ENCODE data around the gene B4GALNT4.

B4GALNT4 gene

GRCh38 chr11:353179-353873, 16.0 kb upstream of the B4GALNT4 start:
- ATAC-seq (ENCODE audit: insufficient read depth, low read depth) (no peak), DNase-seq (no peak)
- no peak overlapping the region for H3K27ac ChIP-seq (ENCODE audit: low read length)

GRCh38 chr11:355581-356458, 13.5 kb upstream of the B4GALNT4 start:
- peak overlapping the region in 1 of 2 experiments; percentile 52; a peak in 2 of 4 replicates for H3K4me3 ChIP-seq (ENCODE audit: low read depth in 1 of 2, low read length in 2 of 2)
- TF ChIP-seq EZH2 (IDR thresholded peaks at IDR 0.05; ENCODE audit: borderline replicate concordance, low read depth, low read length, severe bottlenecking) (no peak), CTCF (IDR thresholded peaks at IDR 0.05; ENCODE audit: borderline replicate concordance, extremely low read depth, low read length, poor library complexity, severe bottlenecking) (no peak)
- no peaks in the 10 kb centered on the region for H3K9me3 ChIP-seq (ENCODE audit: insufficient read depth, low read length, severe bottlenecking)
- H3K27ac ChIP-seq (ENCODE audit: low read length) = peak overlapping the region; percentile 88
- peak overlapping the region; percentile 73 for H3K9ac ChIP-seq (ENCODE audit: low read depth, low read length)
- peak overlapping the region; percentile 33; the same call in 1 of the 2 replicates for H2AFZ ChIP-seq (ENCODE audit: low read depth, low read length)
- H3K4me1 ChIP-seq (ENCODE audit: insufficient read depth, low read length) = peaks cover 21% of the 10 kb centered on the region
- H3K27me3 ChIP-seq (ENCODE audit: insufficient read depth, low read length, poor library complexity) = no peaks in the 10 kb centered on the region
- ATAC-seq (ENCODE audit: insufficient read depth, low read depth) (peak; percentile 82), DNase-seq (peak; percentile 93)
- H3K36me3 ChIP-seq (ENCODE audit: insufficient read depth, low read length) = no peaks in the 10 kb centered on the region
- peak overlapping the region; percentile 61 for H3K4me2 ChIP-seq (ENCODE audit: insufficient read depth, low read length)
- no peaks in the 10 kb centered on the region for H3K79me2 ChIP-seq (ENCODE audit: insufficient read depth, low read length)
- no peaks in the 10 kb centered on the region for H4K20me1 ChIP-seq (ENCODE audit: insufficient read depth, low read length)

More at GRCh38 chr11:353179-353873, 16.0 kb upstream of the B4GALNT4 start:
- H3K9me3 ChIP-seq (ENCODE audit: insufficient read depth, low read length, severe bottlenecking) = no peaks in the 10 kb centered on the region
- H3K36me3 ChIP-seq (ENCODE audit: insufficient read depth, low read length) = no peaks in the 10 kb centered on the region
- no peaks in the 10 kb centered on the region for H3K27me3 ChIP-seq (ENCODE audit: insufficient read depth, low read length, poor library complexity)
- no peak for TF ChIP-seq CTCF (IDR thresholded peaks at IDR 0.05; ENCODE audit: borderline replicate concordance, extremely low read depth, low read length, poor library complexity, severe bottlenecking)
- no peak for TF ChIP-seq EZH2 (IDR thresholded peaks at IDR 0.05; ENCODE audit: borderline replicate concordance, low read depth, low read length, severe bottlenecking)
- H3K4me3 ChIP-seq (ENCODE audit: low read depth in 1 of 2, low read length in 2 of 2) = no peak overlapping the region
- no peak overlapping the region for H2AFZ ChIP-seq (ENCODE audit: low read depth, low read length)
- H3K9ac ChIP-seq (ENCODE audit: low read depth, low read length) = no peak overlapping the region
- H4K20me1 ChIP-seq (ENCODE audit: insufficient read depth, low read length) = no peaks in the 10 kb centered on the region
- H3K4me1 ChIP-seq (ENCODE audit: insufficient read depth, low read length) = peaks cover 24% of the 10 kb centered on the region
- no peaks in the 10 kb centered on the region for H3K79me2 ChIP-seq (ENCODE audit: insufficient read depth, low read length)
- no peak overlapping the region for H3K4me2 ChIP-seq (ENCODE audit: insufficient read depth, low read length)

- no peaks in the 10 kb centered on the region for H3K27me3 ChIP-seq (ENCODE audit: insufficient read depth, low read length, poor library complexity)
- no peaks in the 10 kb centered on the region for H3K9me3 ChIP-seq (ENCODE audit: insufficient read depth, low read length, severe bottlenecking)
- H3K4me2 ChIP-seq (ENCODE audit: insufficient read depth, low read length) = no peak overlapping the region
- no peak overlapping the region for H2AFZ ChIP-seq (ENCODE audit: low read depth, low read length)
- no peak overlapping the region for H3K27ac ChIP-seq (ENCODE audit: low read length)
- H3K4me3 ChIP-seq (ENCODE audit: low read depth in 1 of 2, low read length in 2 of 2) = no peak overlapping the region
- no peak for TF ChIP-seq CTCF (IDR thresholded peaks at IDR 0.05; ENCODE audit: borderline replicate concordance, extremely low read depth, low read length, poor library complexity, severe bottlenecking)
- no peak for TF ChIP-seq EZH2 (IDR thresholded peaks at IDR 0.05; ENCODE audit: borderline replicate concordance, low read depth, low read length, severe bottlenecking)
- no peak overlapping the region for H3K9ac ChIP-seq (ENCODE audit: low read depth, low read length)
- ATAC-seq (ENCODE audit: insufficient read depth, low read depth) (no peak), DNase-seq (no peak)
- peaks cover 15% of the 10 kb centered on the region for H3K4me1 ChIP-seq (ENCODE audit: insufficient read depth, low read length)
- no peaks in the 10 kb centered on the region for H3K79me2 ChIP-seq (ENCODE audit: insufficient read depth, low read length)
- no peaks in the 10 kb centered on the region for H4K20me1 ChIP-seq (ENCODE audit: insufficient read depth, low read length)
- H3K36me3 ChIP-seq (ENCODE audit: insufficient read depth, low read length) = no peaks in the 10 kb centered on the region
Observed at GRCh38 chr11:356610-357009, 12.7 kb upstream of the B4GALNT4 start.

Data from DND-41 (cell line).